Lower leg skin (tissue), 3 donors: ENCODE data around the gene PACRG.

ENCODE experiments used
- CTCF ChIP-seq, 3 donors: fragments of 450-650 bp; IDR thresholded peaks; one replicate each; pipeline ENCODE4 v1.5.1; 2016; ENCODE audit warnings: antibody characterized with exemption in 3 of 3, mild to moderate bottlenecking in 3 of 3, moderate library complexity in 2 of 3
- POLR2A ChIP-seq, 2 donors: fragments of 450-650 bp; IDR thresholded peaks; one replicate each; pipeline ENCODE4 v1.6.1; 2016 to 2017; ENCODE audit warnings: antibody characterized with exemption in 2 of 2, mild to moderate bottlenecking in 1 of 2, moderate library complexity in 1 of 2

- TF ChIP-seq POLR2A (IDR thresholded peaks at IDR 0.05) (no peak), CTCF (IDR thresholded peaks at IDR 0.05) (no peak)
These were observed 604.8 kb downstream of the PACRG start for GRCh38 chr6:163332575-163332974.
